Smooth muscle cell of trachea (primary cell): ENCODE measurements around the gene SCGB1C2. TPM values are rescaled to one million over a fixed set of nuclear protein-coding genes. Genes with fewer than 3 reads are reported as not detected.

ENCODE experiments used
- total RNA-seq: library from RNA; depleted of rRNA; stranded (reverse); fragments of >200 nt; gene quantifications from 2 replicates; pipeline ENCODE4 v1.2.1, GENCODE V29; 2014

Gene SCGB1C2
- total RNA-seq: not detected in 2 replicates

DNA sequence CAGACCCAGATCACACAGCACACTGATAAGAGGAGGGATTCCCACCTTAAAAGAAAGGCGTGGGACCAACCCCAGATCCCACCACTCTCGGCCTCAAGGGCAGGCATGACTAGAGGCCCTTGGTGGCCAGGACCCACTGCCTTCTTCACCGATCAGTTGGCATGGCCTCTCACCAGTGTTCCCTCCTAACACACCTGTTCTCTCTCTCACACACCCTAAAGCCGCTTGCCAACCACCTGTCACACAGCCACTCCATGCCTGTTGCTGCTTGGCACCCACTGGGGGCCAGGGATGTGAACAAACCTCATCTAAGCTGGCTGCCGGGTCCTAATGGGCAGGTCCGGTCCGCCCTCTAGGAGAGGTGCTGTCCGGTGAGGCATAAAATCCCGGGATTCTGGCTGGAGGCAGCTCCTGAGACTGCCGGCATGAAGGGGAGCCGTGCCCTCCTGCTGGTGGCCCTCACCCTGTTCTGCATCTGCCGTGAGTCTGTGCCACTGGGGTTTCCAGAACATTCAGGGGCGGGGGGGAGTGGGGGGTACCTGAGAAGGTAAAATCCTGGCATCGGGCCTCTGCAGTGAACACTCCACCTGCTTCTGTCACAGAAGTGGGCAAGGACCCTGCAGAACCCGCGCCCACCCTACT lies at the start of gene SCGB1C2:
Gene SCGB1C2 (plus strand): TSS at position 404 of the 642 bp plus-strand sequence. CDS start 22 bp downstream, at position 426.

DNA sequence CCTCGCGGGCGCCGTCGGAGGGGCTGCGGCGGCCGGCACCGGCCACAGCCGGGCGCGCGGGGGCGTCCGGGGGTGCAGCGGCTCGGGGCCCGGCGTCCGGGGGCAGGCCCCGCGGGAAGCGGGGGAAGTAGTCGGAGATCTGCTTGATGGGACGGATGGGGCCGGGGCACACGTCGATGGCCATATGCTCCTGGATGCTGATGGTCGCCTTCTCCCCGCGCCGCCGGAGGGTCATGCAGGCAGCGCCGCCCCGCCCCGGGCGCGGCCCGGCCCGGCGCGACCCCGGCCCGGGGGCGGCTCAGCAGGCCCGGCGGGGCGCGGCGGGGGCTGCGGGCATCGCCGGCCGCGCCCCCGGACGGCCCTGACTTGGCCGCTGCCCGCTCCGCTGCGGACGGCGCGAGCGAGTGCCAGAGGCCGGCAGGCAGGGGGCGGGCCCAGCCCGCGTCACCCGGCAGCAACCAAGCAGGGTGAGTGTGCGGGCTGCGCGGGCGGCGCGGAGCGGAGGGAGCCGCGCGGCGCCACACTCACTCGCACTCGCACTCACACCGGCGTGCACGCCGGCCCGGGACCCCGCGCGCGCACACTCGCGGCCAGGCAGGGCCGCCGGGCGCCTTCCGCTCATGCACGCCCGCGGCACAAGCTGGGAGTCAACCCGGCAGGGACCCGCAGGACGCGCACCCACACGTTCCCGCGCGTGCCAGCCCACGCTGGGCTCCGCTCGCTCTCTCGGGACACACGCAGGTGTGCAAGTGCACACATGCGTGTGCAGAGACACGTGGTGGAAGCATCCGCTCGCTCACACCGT lies 44.1 kb downstream of the SCGB1C2 start, which contains the start of gene DOC2B:
Gene DOC2B (minus strand): TSS at position 406 of the 805 bp plus-strand sequence. CDS start 171 bp downstream, at position 235.

Other genes with a start within 250 kb of the SCGB1C2 start
- not detected in 2 replicates for gene DOC2B, start 44.1 kb downstream of the SCGB1C2 start, total RNA-seq
- gene RPH3AL, start 215.2 kb downstream of the SCGB1C2 start, total RNA-seq: 1.6 and 3.5 TPM in 2 replicates